Measurements from ENCODE around the gene EFL1.
A peak's percentile ranks its signal among the peaks of the same experiment; 100 is the strongest.

The EFL1 gene

GRCh38 chr15:82113106-82113715, 149.3 kb downstream of the EFL1 start:
- no peak for TF ChIP-seq CTCF (IDR thresholded peaks at IDR 0.05; ENCODE audit: extremely low read depth, insufficient read depth, missing control alignments)
- no peak for DNase-seq (ENCODE audit: low spot score)
- in situ Hi-C loops (cut with MboI; ENCODE audit: low pct_unique_long_range_greater_than_20kb, low sequenced_read_pairs, unreplicated experiment): no loop called here

- no peak for DNase-seq (ENCODE audit: low spot score)
- in situ Hi-C loops (cut with MboI; ENCODE audit: low pct_unique_long_range_greater_than_20kb, low sequenced_read_pairs, unreplicated experiment): no loop called here
- no peak for TF ChIP-seq CTCF (IDR thresholded peaks at IDR 0.05; ENCODE audit: extremely low read depth, insufficient read depth, missing control alignments)
Observed at GRCh38 chr15:82111918-82112317, 150.6 kb downstream of the EFL1 start.

- no peak for TF ChIP-seq CTCF (IDR thresholded peaks at IDR 0.05; ENCODE audit: extremely low read depth, insufficient read depth, missing control alignments)
- no peak for DNase-seq (ENCODE audit: low spot score)
- in situ Hi-C loops (cut with MboI; ENCODE audit: low pct_unique_long_range_greater_than_20kb, low sequenced_read_pairs, unreplicated experiment): no loop called here
Observed at GRCh38 chr15:82110144-82110543, 152.4 kb downstream of the EFL1 start.

GRCh38 chr15:82108489-82109078, 153.9 kb downstream of the EFL1 start:
- peak; percentile 94 for TF ChIP-seq CTCF (IDR thresholded peaks at IDR 0.05; ENCODE audit: extremely low read depth, insufficient read depth, missing control alignments)
- in situ Hi-C loops (cut with MboI; ENCODE audit: low pct_unique_long_range_greater_than_20kb, low sequenced_read_pairs, unreplicated experiment): no loop called here
- peak; percentile 79 for DNase-seq (ENCODE audit: low spot score)

- in situ Hi-C loops (cut with MboI; ENCODE audit: low pct_unique_long_range_greater_than_20kb, low sequenced_read_pairs, unreplicated experiment): no loop called here
- no peak for TF ChIP-seq CTCF (IDR thresholded peaks at IDR 0.05; ENCODE audit: extremely low read depth, insufficient read depth, missing control alignments)
- no peak for DNase-seq (ENCODE audit: low spot score)
Observed at GRCh38 chr15:82106679-82107078, 155.9 kb downstream of the EFL1 start.

- in situ Hi-C loops (cut with MboI; ENCODE audit: low pct_unique_long_range_greater_than_20kb, low sequenced_read_pairs, unreplicated experiment): no loop called here
- no peak for TF ChIP-seq CTCF (IDR thresholded peaks at IDR 0.05; ENCODE audit: extremely low read depth, insufficient read depth, missing control alignments)
Observed at GRCh38 chr15:82105451-82106215, 156.9 kb downstream of the EFL1 start.

More at GRCh38 chr15:82105451-82106215, 156.9 kb downstream of the EFL1 start:
- no peak for DNase-seq (ENCODE audit: low spot score)

Measured in GM13977 (cell line).